WI38 (cell line): ENCODE data around the gene NFIX.
A peak's percentile ranks its signal among the peaks of the same experiment; 100 is the strongest.

ENCODE experiments used
- H3K4me3 ChIP-seq: 2 replicates; pipeline ENCODE4 v1.5.1; 2011; ENCODE audit warnings: low read depth, mild to moderate bottlenecking, control low read depth, low read length
- TF ChIP-seq, protein P1 (sequence below): IDR thresholded peaks from 2 replicates; pipeline ENCODE4 v1.5.1; 2012; ENCODE audit warnings: low read depth, mild to moderate bottlenecking, control low read depth, low read length

Gene NFIX

DNA sequence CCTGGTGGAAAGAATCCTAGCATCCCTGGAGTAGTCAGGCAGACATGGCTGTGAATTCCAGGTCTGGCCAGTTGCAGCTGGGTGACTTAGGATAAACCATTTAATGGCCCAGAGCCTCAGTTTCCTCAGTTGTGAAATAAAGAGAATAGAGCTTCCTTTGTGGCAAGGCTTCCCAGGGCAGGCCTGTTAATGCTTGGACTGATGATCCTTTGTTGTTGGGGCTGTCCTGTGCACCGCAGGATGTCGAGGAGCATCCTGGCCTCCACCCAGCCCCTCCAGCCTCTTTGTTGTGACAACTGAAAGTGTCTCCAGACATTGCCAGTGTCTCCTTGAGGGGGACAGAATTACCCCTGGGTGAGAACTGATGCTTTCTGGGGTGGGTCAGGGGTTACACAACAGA, 91.1 kb downstream of the NFIX start:
- TF ChIP-seq, protein P1, sequence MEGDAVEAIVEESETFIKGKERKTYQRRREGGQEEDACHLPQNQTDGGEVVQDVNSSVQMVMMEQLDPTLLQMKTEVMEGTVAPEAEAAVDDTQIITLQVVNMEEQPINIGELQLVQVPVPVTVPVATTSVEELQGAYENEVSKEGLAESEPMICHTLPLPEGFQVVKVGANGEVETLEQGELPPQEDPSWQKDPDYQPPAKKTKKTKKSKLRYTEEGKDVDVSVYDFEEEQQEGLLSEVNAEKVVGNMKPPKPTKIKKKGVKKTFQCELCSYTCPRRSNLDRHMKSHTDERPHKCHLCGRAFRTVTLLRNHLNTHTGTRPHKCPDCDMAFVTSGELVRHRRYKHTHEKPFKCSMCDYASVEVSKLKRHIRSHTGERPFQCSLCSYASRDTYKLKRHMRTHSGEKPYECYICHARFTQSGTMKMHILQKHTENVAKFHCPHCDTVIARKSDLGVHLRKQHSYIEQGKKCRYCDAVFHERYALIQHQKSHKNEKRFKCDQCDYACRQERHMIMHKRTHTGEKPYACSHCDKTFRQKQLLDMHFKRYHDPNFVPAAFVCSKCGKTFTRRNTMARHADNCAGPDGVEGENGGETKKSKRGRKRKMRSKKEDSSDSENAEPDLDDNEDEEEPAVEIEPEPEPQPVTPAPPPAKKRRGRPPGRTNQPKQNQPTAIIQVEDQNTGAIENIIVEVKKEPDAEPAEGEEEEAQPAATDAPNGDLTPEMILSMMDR = no peak
- no peak overlapping the region for H3K4me3 ChIP-seq

DNA sequence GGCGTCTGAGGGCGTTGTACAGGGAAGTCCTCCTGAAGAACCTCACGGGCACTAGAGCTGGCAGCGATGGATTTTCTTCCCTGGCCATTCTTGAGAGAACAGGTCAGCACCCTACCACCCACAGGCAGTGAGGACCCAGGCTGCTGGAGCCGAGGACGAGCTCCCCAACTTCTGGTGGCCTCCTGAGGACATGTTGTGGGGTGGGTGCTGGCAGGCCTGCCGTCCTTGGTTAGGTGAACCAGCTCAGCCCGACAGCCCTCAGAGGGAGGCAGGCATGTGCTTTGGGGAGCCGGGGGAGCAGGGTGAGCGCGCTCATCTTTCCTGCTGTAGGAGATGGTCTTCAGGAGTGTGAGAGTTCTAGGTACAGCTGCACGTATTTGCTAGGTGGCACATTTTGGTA, 92.0 kb downstream of the NFIX start:
- H3K4me3 ChIP-seq = no peak overlapping the region
- TF ChIP-seq, protein P1 = no peak

GRCh38 chr19:13087795-13088537, 92.7 kb downstream of the NFIX start:
- TF ChIP-seq, protein P1 = no peak
- no peak overlapping the region for H3K4me3 ChIP-seq

- no peak overlapping the region for H3K4me3 ChIP-seq
- TF ChIP-seq, protein P1 = peak; percentile 23; the same call in 1 of the 2 replicates
Measured at GRCh38 chr19:13089139-13089856, 94.0 kb downstream of the NFIX start.

DNA sequence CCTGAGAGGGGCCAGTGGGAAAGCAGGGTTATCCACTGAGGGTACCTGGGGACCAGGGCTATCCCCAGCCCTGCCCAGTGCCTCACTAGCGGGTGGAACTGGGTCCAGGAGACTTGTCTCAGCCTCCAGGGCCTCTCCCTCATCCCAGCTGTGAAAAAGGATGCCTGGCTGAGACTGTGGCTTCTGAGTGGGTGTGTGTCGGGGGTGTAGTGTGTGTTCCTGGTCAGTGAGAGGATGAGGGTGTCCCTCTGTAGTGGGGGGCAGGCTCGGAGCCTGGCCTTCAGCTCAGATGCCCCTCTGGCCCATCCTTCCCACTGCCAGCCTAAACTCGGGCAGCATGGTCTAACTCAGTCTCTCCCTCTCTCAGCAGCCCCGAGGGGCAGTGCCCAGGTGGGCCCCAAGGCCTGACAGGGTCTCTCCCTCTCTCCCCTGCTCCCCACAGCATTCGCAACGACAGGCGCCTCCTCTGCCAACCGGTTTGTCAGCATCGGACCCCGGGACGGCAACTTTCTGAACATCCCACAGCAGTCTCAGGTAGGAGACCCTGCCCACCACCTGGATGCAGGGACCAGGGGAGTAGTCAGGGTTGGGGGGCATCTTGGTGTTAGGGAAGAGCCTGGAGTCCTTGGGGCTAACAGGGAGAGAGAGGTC, 94.7 kb downstream of the NFIX start:
- TF ChIP-seq, protein P1 = no peak

DNA sequence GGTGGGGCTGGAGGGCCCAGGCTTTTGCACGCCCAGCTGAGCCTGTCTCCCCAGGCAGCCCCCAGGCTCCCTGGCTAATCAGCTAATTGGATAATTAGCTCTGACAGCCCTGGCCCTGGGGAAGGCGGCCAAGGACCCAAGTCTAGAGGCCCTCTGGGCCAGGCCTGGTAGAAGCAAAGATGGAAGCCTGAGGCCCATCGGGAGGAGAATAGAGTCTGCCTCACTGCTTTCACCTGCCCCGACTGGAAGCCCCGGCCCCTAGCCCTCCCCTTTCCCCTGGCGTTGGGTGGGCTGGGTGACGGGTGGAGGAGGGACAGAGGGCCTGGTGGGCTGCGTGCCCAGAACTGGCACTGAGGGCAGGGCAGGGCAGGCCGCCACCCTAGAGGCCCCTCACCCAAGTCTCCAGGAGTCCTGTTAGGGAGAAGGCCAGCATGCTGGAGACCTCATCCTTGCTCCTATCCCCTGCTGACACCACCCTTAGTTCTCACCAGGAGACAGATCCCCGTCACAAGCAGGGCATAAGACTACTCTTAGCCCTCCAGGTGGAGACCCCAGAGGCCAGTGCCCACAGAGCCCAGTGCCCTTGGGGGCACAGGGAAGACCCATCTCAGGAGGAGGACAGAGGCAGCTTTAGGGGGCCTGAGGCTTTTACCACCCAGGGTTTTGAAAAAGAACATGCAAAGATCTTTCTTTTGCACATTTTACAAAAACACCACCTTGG, 95.4 kb downstream of the NFIX start:
- TF ChIP-seq, protein P1 = no peak
- no peak overlapping the region for H3K4me3 ChIP-seq

More for the DNA sequence above, 94.7 kb downstream of the NFIX start:
- H3K4me3 ChIP-seq = no peak overlapping the region
